Stomach (tissue), 9 donors: ENCODE measurements around the gene AHCYL2. TPM values are rescaled to one million over a fixed set of nuclear protein-coding genes. Genes with fewer than 3 reads are reported as not detected.

Experiments used
- DNase-seq, 2 donors: peaks; one replicate each; pipeline versions ENCODE4 v3.0.0 to v3.0.0-alpha.2; 2013 to 2019
- H3K27ac ChIP-seq, 5 donors: fragments of 200-600 bp in 4 of 5; sonication (generic) in 4 of 5; one replicate each; pipeline ENCODE4 v1.5.1; 2013 to 2019; ENCODE audit warnings: mild to moderate bottlenecking in 1 of 5, moderate library complexity in 1 of 5
- H3K27me3 ChIP-seq, 3 donors: fragments of 200-600 bp; sonication (generic); one replicate each; pipeline ENCODE4 v1.5.1; 2017 to 2019; ENCODE audit warnings: mixed run types in 1 of 3
- H3K36me3 ChIP-seq, 4 donors: fragments of 200-600 bp; sonication (generic); 1 replicate in 3 of 4; 2 replicates in 1 of 4; pipeline ENCODE4 v1.5.1; 2016 to 2019
- H3K4me1 ChIP-seq, 4 donors: fragments of 200-600 bp; sonication (generic); one replicate each; pipeline ENCODE4 v1.5.1; 2016 to 2019
- H3K4me3 ChIP-seq, 4 donors: fragments of 200-600 bp; sonication (generic) in 3 of 4; one replicate each; pipeline ENCODE4 v1.5.1; 2016 to 2019; ENCODE audit warnings: mild to moderate bottlenecking in 1 of 4
- H3K9me3 ChIP-seq, 4 donors: fragments of 200-600 bp; sonication (generic); one replicate each; pipeline ENCODE4 v1.5.1; 2016 to 2019
- CTCF ChIP-seq, 7 experiments: fragments of 450-650 bp in 4 of 7; fragments of 200-600 bp in 3 of 7; sonication (generic) in 3 of 7; IDR thresholded peaks; one replicate each; pipeline ENCODE4 v1.5.1; 2016 to 2019; ENCODE audit warnings: antibody characterized with exemption in 7 of 7, control low read depth in 2 of 7, mild to moderate bottlenecking in 1 of 7
- EP300 ChIP-seq: sonication (generic); formaldehyde crosslinking; IDR thresholded peaks from one replicate; pipeline ENCODE4 v1.6.1; 2017; ENCODE audit warnings: antibody characterized with exemption
- POLR2A ChIP-seq, 4 donors: fragments of 450-650 bp; IDR thresholded peaks; one replicate each; pipeline ENCODE4 v1.6.1; 2016; ENCODE audit warnings: antibody characterized with exemption in 4 of 4, control low read depth in 2 of 4, mild to moderate bottlenecking in 1 of 4, moderate library complexity in 1 of 4
- POLR2AphosphoS5 ChIP-seq, 3 donors: sonication (generic); formaldehyde crosslinking; IDR thresholded peaks; one replicate each; pipeline ENCODE4 v1.6.1; 2016; ENCODE audit warnings: antibody characterized with exemption in 3 of 3
- WGBS, 5 donors: extraction: QIAGEN DNeasy Blood & Tissue Kit in 3 of 5; methylation state at CpG; one replicate each; pipeline versions ENCODE4 v1.1.5 to v1.1.7; 2013 to 2018; 5-methylcytosine and 5-hydroxymethylcytosine counted together
- intact Hi-C: fragments of 100-400 bp; cut with DNase I; formaldehyde crosslinking; loops from one replicate; pipeline ENCODE4 v1.15.1; 2023; ENCODE audit warnings: low total_unique reads
- polyA plus RNA-seq, 3 donors: library from polyadenylated mRNA; stranded (reverse); fragments of 200-250 nt; gene quantifications; one replicate each; pipeline ENCODE4 v1.2.3, GENCODE V29; 2013
- total RNA-seq, 5 donors: library from RNA; depleted of rRNA; stranded (reverse); fragments of >200 nt; gene quantifications; one replicate each; pipeline versions ENCODE4 v1.1.0 to v1.2.3, GENCODE V29; 2014 to 2016
- donor health status: healthy with polysubstance abuse.
- donor health status: Bipolar disorder and iron deficiency.
- donor health status: healthy.

The AHCYL2 gene
- total and polyA plus RNA-seq, 8 donors, result 4.6 to 87.0 (median 61.6) TPM

DNA sequence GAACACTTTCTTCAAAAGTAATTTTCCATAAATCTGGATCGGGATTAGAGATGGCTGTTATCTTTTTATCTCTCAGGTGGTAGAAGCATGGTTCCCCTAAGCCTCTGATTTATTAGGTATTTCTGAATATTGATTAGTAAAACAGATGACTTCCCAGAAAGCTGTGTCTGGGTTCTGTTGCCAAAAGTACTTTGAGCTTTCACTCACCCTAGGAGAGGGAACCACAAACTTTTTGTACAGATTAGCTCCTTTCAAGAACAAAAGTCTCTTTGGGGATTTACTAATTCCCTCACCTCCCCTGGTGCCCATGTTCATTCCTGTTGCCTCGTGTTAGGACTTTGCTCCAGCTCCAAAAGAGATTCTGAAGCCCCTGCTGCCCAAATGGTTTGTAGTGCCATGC lies 162.7 kb downstream of the AHCYL2 start:
- WGBS, 5 donors, result 77 to 88% (median 85%) methylated on average over 2 of the region's 2 CpGs
- Histone ChIP-seq H3K27ac (no peak overlapping the region), H3K27me3 (no peaks in the 10 kb centered on the region), H3K36me3 (peaks cover 0 to 49% (median 42%) of the 10 kb centered on the region in 4 donors), H3K4me1 (no peaks in the 10 kb centered on the region), H3K9me3 (no peaks in the 10 kb centered on the region), H3K4me3 (no peak overlapping the region)
- no peak for DNase-seq
- intact Hi-C loops, result no loop called here
- TF ChIP-seq POLR2AphosphoS5 (IDR thresholded peaks at IDR 0.05), result no peak

DNA sequence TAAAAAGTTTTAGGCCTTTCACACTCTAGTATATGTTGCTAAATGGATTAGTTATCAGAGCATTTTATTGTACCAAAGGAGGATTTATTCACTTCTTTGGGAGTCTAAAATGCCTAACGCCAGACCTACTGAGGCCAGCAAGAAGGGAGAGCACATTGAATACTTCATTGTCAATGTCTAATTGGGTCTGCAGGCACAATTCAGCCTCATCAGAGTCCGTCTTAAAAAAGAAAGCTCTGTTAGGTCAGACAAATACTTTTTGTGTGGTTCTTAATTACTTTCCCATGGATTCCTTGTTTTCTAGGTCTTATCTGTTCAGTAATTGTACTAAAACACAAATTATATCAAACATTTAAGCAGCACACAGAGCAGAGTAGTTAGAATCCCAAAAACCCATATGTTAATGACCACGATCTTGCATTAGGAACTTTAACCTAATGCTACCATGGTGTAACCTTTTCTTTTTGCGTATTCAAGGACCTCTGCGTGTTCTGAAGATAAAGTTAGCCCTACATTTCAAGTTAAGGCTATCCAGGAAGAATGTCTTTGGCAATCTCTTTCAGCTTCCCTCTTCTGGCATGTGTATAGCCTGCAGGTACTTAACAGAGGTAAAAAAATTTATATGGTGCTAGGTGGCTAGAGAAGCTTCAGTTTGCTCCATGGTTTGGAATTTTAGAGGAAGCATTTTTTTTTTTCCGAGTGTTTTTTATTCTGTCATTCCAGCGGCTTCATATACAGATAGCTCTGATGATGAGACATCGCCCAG lies 163.7 kb downstream of the AHCYL2 start:
- Histone ChIP-seq H3K4me1 (no peaks in the 10 kb centered on the region), H3K27me3 (no peaks in the 10 kb centered on the region), H3K9me3 (no peaks in the 10 kb centered on the region), H3K36me3 (peaks cover 0 to 52% (median 39%) of the 10 kb centered on the region in 4 donors), H3K4me3 (no peak overlapping the region), H3K27ac (no peak overlapping the region)
- TF ChIP-seq EP300, result no peak
- no peak for TF ChIP-seq POLR2A (IDR thresholded peaks at IDR 0.05)
- no peak for TF ChIP-seq CTCF (IDR thresholded peaks at IDR 0.05)
- TF ChIP-seq POLR2AphosphoS5 (IDR thresholded peaks at IDR 0.05), result no peak
- WGBS, 5 donors, result 80 to 88% (median 83%) methylated on average over 8 of the region's 8 CpGs
- intact Hi-C loops, result no loop called here
- no peak for DNase-seq

DNA sequence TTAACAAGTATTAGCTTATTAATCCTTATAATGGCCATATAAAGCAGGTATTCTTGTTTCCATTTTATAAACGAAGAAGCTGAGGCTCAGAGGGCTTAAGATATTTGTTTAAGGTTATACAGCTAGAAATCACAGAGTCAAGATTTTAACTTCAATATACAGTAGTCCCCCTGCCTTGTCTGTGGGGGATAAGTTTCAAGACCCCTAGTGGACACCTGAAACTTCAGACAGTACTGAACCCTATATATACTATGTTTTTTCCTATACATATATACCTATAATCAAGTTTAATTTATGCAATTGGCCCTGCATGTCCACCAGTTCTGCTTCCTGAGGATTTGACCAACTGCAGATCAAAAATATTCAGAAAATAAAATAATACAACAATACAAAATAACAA lies 165.0 kb downstream of the AHCYL2 start:
- TF ChIP-seq EP300, result no peak
- intact Hi-C loops, result no loop called here
- Histone ChIP-seq H3K9me3 (no peaks in the 10 kb centered on the region), H3K36me3 (peaks cover 0 to 52% (median 38%) of the 10 kb centered on the region in 4 donors), H3K4me1 (no peaks in the 10 kb centered on the region), H3K27me3 (no peaks in the 10 kb centered on the region), H3K27ac (no peak overlapping the region), H3K4me3 (no peak overlapping the region)
- DNase-seq, result no peak
- WGBS, 5 donors, result 56 to 85% (median 76%) methylated on average over 1 of the region's 1 CpG

- H3K4me1 ChIP-seq, result no peaks in the 10 kb centered on the region
- H3K9me3 ChIP-seq, result no peaks in the 10 kb centered on the region
- H3K36me3 ChIP-seq, result peaks cover 0 to 52% (median 40%) of the 10 kb centered on the region in 4 donors
- intact Hi-C loops, result no loop called here
- H3K4me3 ChIP-seq, result no peak overlapping the region
- no peak for DNase-seq
- H3K27ac ChIP-seq, result no peak overlapping the region
- no peaks in the 10 kb centered on the region for H3K27me3 ChIP-seq
- TF ChIP-seq CTCF (IDR thresholded peaks at IDR 0.05) (no peak), POLR2AphosphoS5 (IDR thresholded peaks at IDR 0.05) (no peak), POLR2A (IDR thresholded peaks at IDR 0.05) (no peak), EP300 (no peak)
Observed at GRCh38 chr7:129390314-129390713, 165.5 kb downstream of the AHCYL2 start.

DNA sequence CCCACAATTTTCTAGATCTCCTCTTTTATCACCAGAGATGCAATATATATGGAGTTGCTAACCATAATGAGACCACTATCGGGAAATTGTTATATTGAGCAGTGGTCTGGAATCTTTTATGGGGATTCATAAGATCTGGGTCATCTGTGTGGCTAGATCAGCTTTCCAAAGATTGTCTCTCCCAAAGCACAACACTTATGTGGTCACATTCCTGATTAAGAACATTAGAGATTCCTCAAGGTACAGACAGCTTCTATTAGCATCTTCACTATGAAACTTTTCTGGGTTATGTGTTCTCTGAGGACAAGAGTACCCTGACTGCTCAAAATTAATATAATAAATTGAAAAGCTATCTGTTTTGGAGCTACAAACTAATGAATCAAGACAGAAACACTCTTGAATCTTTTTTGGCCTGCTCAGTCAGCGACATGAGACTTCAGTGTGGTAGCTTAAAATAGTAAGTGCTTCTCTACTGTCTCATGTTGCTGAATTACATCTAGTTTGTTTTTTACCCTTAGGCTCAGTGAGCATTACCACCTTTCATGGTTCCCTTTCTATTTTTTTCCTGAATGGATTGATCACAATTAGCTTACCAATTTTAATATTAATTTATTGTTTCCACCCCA lies 166.8 kb downstream of the AHCYL2 start:
- intact Hi-C loops, result no loop called here
- Histone ChIP-seq H3K9me3 (no peaks in the 10 kb centered on the region), H3K4me1 (no peaks in the 10 kb centered on the region), H3K4me3 (no peak overlapping the region), H3K36me3 (peaks cover 0 to 60% (median 53%) of the 10 kb centered on the region in 4 donors), H3K27ac (no peak overlapping the region), H3K27me3 (no peaks in the 10 kb centered on the region)
- 87 to 95% (median 93%) methylated on average over 2 of the region's 2 CpGs for WGBS, 5 donors
- DNase-seq, result no peak
- TF ChIP-seq EP300 (no peak), POLR2AphosphoS5 (IDR thresholded peaks at IDR 0.05) (no peak), POLR2A (IDR thresholded peaks at IDR 0.05) (no peak)

GRCh38 chr7:129393255-129393654 lies 168.4 kb downstream of the AHCYL2 start:
- no peak overlapping the region for H3K4me3 ChIP-seq
- no peaks in the 10 kb centered on the region for H3K4me1 ChIP-seq
- H3K36me3 ChIP-seq, result peaks cover 0 to 69% (median 65%) of the 10 kb centered on the region in 4 donors
- DNase-seq, result no peak
- 97 to 98% (median 98%) methylated on average over 2 of the region's 2 CpGs for WGBS, 5 donors
- intact Hi-C loops, result no loop called here
- H3K9me3 ChIP-seq, result no peaks in the 10 kb centered on the region
- TF ChIP-seq CTCF (IDR thresholded peaks at IDR 0.05), result no peak
- no peak for TF ChIP-seq POLR2AphosphoS5 (IDR thresholded peaks at IDR 0.05)
- no peak for TF ChIP-seq POLR2A (IDR thresholded peaks at IDR 0.05)
- no peak for TF ChIP-seq EP300
- no peak overlapping the region for H3K27ac ChIP-seq
- H3K27me3 ChIP-seq, result no peaks in the 10 kb centered on the region
